Stomach (tissue), 4 donors: ENCODE results near the gene KCNQ1.

ENCODE experiments used
- CTCF ChIP-seq, 7 experiments: fragments of 450-650 bp in 4 of 7; fragments of 200-600 bp in 3 of 7; sonication (generic) in 3 of 7; IDR thresholded peaks; one replicate each; pipeline ENCODE4 v1.5.1; 2016 to 2019; ENCODE audit warnings: antibody characterized with exemption in 7 of 7, control low read depth in 2 of 7, mild to moderate bottlenecking in 1 of 7
- EP300 ChIP-seq: sonication (generic); formaldehyde crosslinking; IDR thresholded peaks from one replicate; pipeline ENCODE4 v1.6.1; 2017; ENCODE audit warnings: antibody characterized with exemption
- POLR2A ChIP-seq, 4 donors: fragments of 450-650 bp; IDR thresholded peaks; one replicate each; pipeline ENCODE4 v1.6.1; 2016; ENCODE audit warnings: antibody characterized with exemption in 4 of 4, control low read depth in 2 of 4, mild to moderate bottlenecking in 1 of 4, moderate library complexity in 1 of 4
- POLR2AphosphoS5 ChIP-seq, 3 donors: sonication (generic); formaldehyde crosslinking; IDR thresholded peaks; one replicate each; pipeline ENCODE4 v1.6.1; 2016; ENCODE audit warnings: antibody characterized with exemption in 3 of 3

- TF ChIP-seq CTCF (IDR thresholded peaks at IDR 0.05), result no peak
- TF ChIP-seq POLR2A (IDR thresholded peaks at IDR 0.05), result no peak
- no peak for TF ChIP-seq POLR2AphosphoS5 (IDR thresholded peaks at IDR 0.05)
- TF ChIP-seq EP300, result no peak
Observed at GRCh38 chr11:2722955-2723354, 278.1 kb downstream of the KCNQ1 start.
